Erythroblast (primary cell): ENCODE measurements around the gene TXNL4A.

Source experiments
- GATA1 ChIP-seq: IDR thresholded peaks from 2 replicates; pipeline ENCODE4 v1.6.1; 2011; ENCODE audit warnings: low read depth, mild to moderate bottlenecking, control low read depth, low read length, moderate library complexity
- POLR2A ChIP-seq: IDR thresholded peaks from 2 replicates; pipeline ENCODE4 v1.6.1; 2011; ENCODE audit warnings: mild to moderate bottlenecking, low read length

DNA sequence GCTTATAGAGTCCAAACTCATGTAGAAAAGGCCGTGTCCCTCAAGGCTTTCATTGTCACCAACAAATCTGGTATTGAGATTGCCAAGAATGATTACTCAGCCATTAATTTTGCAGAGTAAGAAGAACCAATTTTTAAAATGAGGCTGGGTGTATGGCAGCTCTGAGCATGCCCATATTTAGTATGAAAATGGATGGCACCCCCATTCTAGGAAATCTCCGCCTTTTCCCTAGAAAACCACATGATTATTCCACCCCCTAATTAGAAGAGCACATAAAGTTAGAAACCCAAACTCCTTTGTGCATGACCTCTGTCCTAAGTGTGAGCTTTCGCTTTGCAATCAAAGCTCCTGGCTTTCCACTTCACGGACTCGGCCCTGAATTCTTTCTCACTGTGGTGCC, 14.1 kb upstream of the TXNL4A start:
- TF ChIP-seq POLR2A (no peak), GATA1 (no peak)
